Suppressor macrophage treated with lipopolysaccharide for 4 hours (primary cell): ENCODE data around the gene ZNF350.
"Not testable (repeated sequence)": the region's sequence is repeated elsewhere in the genome, so short reads cannot be mapped to it uniquely, and the experiment has no call there.

Source experiments
- DNase-seq: peaks from one replicate; pipeline ENCODE4 v3.0.0-alpha.2; 2020

ZNF350 gene

GRCh38 chr19:51970718-51971117 lies 15.9 kb downstream of the ZNF350 start:
- no peak for DNase-seq

GRCh38 chr19:51965583-51965982 lies 21.1 kb downstream of the ZNF350 start:
- DNase-seq: no peak

GRCh38 chr19:51960621-51961233 lies 25.9 kb downstream of the ZNF350 start:
- not testable (repeated sequence) for DNase-seq

- DNase-seq: no peak
These were observed 26.8 kb downstream of the ZNF350 start for GRCh38 chr19:51959791-51960190.

- not testable (repeated sequence) for DNase-seq
These were observed 28.8 kb downstream of the ZNF350 start for GRCh38 chr19:51957846-51958245.

- DNase-seq: no peak
These were observed 37.7 kb downstream of the ZNF350 start for GRCh38 chr19:51948975-51949374.

- no peak for DNase-seq
These were observed 40.0 kb downstream of the ZNF350 start for GRCh38 chr19:51946602-51947001.

- no peak for DNase-seq
These were observed 41.7 kb downstream of the ZNF350 start for GRCh38 chr19:51944798-51945552.

- no peak for DNase-seq
These were observed 47.7 kb downstream of the ZNF350 start for GRCh38 chr19:51938936-51939335.

- DNase-seq: no peak
These were observed 54.7 kb downstream of the ZNF350 start for GRCh38 chr19:51931921-51932320.

GRCh38 chr19:51927859-51928258 lies 58.8 kb downstream of the ZNF350 start:
- no peak for DNase-seq

- DNase-seq: peak; percentile 93
These were observed 59.6 kb downstream of the ZNF350 start, which contains the start of gene ZNF613 for GRCh38 chr19:51926784-51927741. ZNF613 (plus strand) TSS chr19:51927472; CDS start chr19:51936221, 8,749 bp downstream.

- no peak for DNase-seq
These were observed 60.2 kb downstream of the ZNF350 start for GRCh38 chr19:51926426-51926783.

- DNase-seq: no peak
These were observed 64.7 kb downstream of the ZNF350 start for GRCh38 chr19:51921949-51922348.

- DNase-seq: no peak
These were observed 67.0 kb downstream of the ZNF350 start for GRCh38 chr19:51919606-51920005.

GRCh38 chr19:51916167-51916566 lies 70.5 kb downstream of the ZNF350 start:
- no peak for DNase-seq

GRCh38 chr19:51915324-51915867 lies 71.2 kb downstream of the ZNF350 start:
- no peak for DNase-seq
